Keratinocyte (primary cell): ENCODE results near the gene C3orf49. TPM values are rescaled to one million over a fixed set of nuclear protein-coding genes. Genes with fewer than 3 reads are reported as not detected.

Experiments used
- DNase-seq: peaks from one replicate; pipeline ENCODE4 v3.0.0-alpha.2; 2011; ENCODE audit warnings: low read depth, missing footprints, low spot score
- FAIRE-seq: peaks from 2 replicates; lab custom pipeline; 2011; peaks lifted over from hg19 to GRCh38; lab: Jason Lieb, UNC
- H2AFZ ChIP-seq: 2 replicates; pipeline ENCODE4 v1.6.0; 2012; ENCODE audit warnings: low read length, control low read depth, inconsistent platforms; ENCODE audit not compliant: control insufficient read depth
- H3K27ac ChIP-seq: 2 replicates; pipeline ENCODE4 v1.5.1; 2011; ENCODE audit warnings: low read length; ENCODE audit not compliant: control insufficient read depth, insufficient read depth
- H3K27me3 ChIP-seq: 3 replicates; pipeline ENCODE4 v1.6.0; 2011; ENCODE audit warnings: low read length; ENCODE audit not compliant: control insufficient read depth, insufficient read depth; ENCODE audit errors: extremely low read depth
- H3K36me3 ChIP-seq, 2 experiments: 2 replicates in 1 of 2; 3 replicates in 1 of 2; pipeline ENCODE4 v1.5.1; 2011; ENCODE audit warnings: low read length in 2 of 2, mild to moderate bottlenecking in 1 of 2; ENCODE audit not compliant: control insufficient read depth in 2 of 2, insufficient read depth in 2 of 2; ENCODE audit errors: extremely low read depth in 1 of 2
- H3K4me1 ChIP-seq: 3 replicates; pipeline ENCODE4 v1.5.1; 2011; ENCODE audit warnings: low read length; ENCODE audit not compliant: control insufficient read depth, insufficient read depth; ENCODE audit errors: extremely low read depth
- H3K4me2 ChIP-seq: 3 replicates; pipeline ENCODE4 v1.6.0; 2011; ENCODE audit warnings: low read depth, low read length; ENCODE audit not compliant: control insufficient read depth, insufficient read depth; ENCODE audit errors: extremely low read depth
- H3K4me3 ChIP-seq, 3 experiments: fragments of 200-600 bp in 1 of 3; sonication (generic) in 1 of 3; 2 replicates in 2 of 3; 3 replicates in 1 of 3; pipeline ENCODE4 v1.5.1; 2011 to 2016; ENCODE audit warnings: low read length in 3 of 3, mild to moderate bottlenecking in 3 of 3, control low read depth in 2 of 3, inconsistent platforms in 1 of 3, low read depth in 1 of 3, mixed read lengths in 1 of 3, mixed run types in 1 of 3, moderate library complexity in 1 of 3; ENCODE audit not compliant: control insufficient read depth in 2 of 3, insufficient read depth in 2 of 3; ENCODE audit errors: extremely low read depth in 1 of 3
- H3K79me2 ChIP-seq: 2 replicates; pipeline ENCODE4 v1.6.0; 2012; ENCODE audit warnings: low read length; ENCODE audit not compliant: control insufficient read depth, insufficient read depth
- H3K9ac ChIP-seq: 3 replicates; pipeline ENCODE4 v1.6.0; 2011; ENCODE audit warnings: low read length; ENCODE audit not compliant: control insufficient read depth, insufficient read depth; ENCODE audit errors: extremely low read depth
- H3K9me1 ChIP-seq: 3 replicates; pipeline ENCODE4 v1.6.0; 2011; ENCODE audit warnings: low read length; ENCODE audit not compliant: control insufficient read depth, insufficient read depth; ENCODE audit errors: extremely low read depth
- H3K9me3 ChIP-seq: 2 replicates; pipeline ENCODE4 v1.5.1; 2012; ENCODE audit warnings: low read depth, low read length; ENCODE audit not compliant: control insufficient read depth
- H4K20me1 ChIP-seq: 3 replicates; pipeline ENCODE4 v1.6.0; 2011; ENCODE audit warnings: low read length; ENCODE audit not compliant: control insufficient read depth, insufficient read depth; ENCODE audit errors: extremely low read depth
- CTCF ChIP-seq, 3 experiments: IDR thresholded peaks in 1 of 3; conservative IDR thresholded peaks in 1 of 3; optimal IDR thresholded peaks in 1 of 3; 2 replicates in 2 of 3; 3 replicates in 1 of 3; pipeline versions ENCODE3 to v1.5.1; 2011; ENCODE audit warnings: low read length in 3 of 3, mild to moderate bottlenecking in 3 of 3, moderate library complexity in 2 of 3, control low read depth in 1 of 3, inconsistent platforms in 1 of 3; ENCODE audit not compliant: insufficient read depth in 2 of 3; ENCODE audit errors: extremely low read depth in 1 of 3
- EZH2 ChIP-seq: IDR thresholded peaks from one replicate; pipeline ENCODE4 v1.6.1; 2012; ENCODE audit warnings: inconsistent platforms, mild to moderate bottlenecking, low read length, moderate library complexity
- dilution Hi-C: fragments of 300-500 bp; cut with MboI; formaldehyde crosslinking; loops from one replicate; pipeline ENCODE4 v1.7.0; 2020; ENCODE audit warnings: low sequenced_read_pairs; ENCODE audit not compliant: extremely low pct_ligation_motif_present
- polyA plus RNA-seq, 5 experiments: library from polyadenylated mRNA; depleted of rRNA in 3 of 5; stranded (reverse) in 3 of 5; stranded (forward) in 1 of 5; unstranded in 1 of 5; fragments of >200 nt; gene quantifications; 1 replicate in 1 of 5; 2 replicates in 3 of 5; 3 replicates in 1 of 5; pipeline versions ENCODE4 v1.2.1 to v1.2.3, GENCODE V29; 2011 to 2012; ENCODE audit warnings: missing spikeins in 2 of 5, low read depth in 1 of 5, low replicate concordance in 1 of 5

C3orf49 gene
- polyA plus RNA-seq, 1 donor (not counting 4 experiments of a cell fraction or from before 2014, with no cell fraction given): not detected

DNA sequence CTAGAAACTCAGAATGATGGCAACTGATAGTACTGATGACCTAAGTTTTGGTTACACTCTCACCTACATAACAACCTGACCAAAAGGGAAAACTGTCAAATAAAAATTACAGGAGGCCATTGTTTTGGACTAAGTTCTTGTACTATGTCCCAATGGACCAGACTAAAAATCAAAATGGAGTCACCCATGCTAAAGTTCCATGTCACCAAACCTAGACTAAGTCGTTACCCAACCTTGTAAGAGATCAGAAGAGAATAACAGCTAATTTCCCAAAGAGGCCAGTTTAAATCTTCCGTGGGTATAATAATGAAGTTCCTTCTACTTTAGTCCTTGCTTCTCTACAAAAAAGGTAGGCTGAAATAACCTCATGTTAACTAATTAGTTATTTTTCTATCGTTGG is 32.2 kb downstream of the C3orf49 start:
- DNase-seq (no peak), FAIRE-seq (no peak)
- no peak overlapping the region for H3K4me3 ChIP-seq
- no peak overlapping the region for H3K9ac ChIP-seq
- peaks cover 13% of the 10 kb centered on the region for H3K4me1 ChIP-seq
- H3K9me3 ChIP-seq: no peaks in the 10 kb centered on the region
- H3K27ac ChIP-seq: no peak overlapping the region
- no peaks in the 10 kb centered on the region for H4K20me1 ChIP-seq
- H3K36me3 ChIP-seq: no peaks in the 10 kb centered on the region
- dilution Hi-C loops: no loop called here
- peaks cover 43% of the 10 kb centered on the region for H3K79me2 ChIP-seq
- no peak overlapping the region for H2AFZ ChIP-seq
- H3K9me1 ChIP-seq: no peaks in the 10 kb centered on the region
- no peaks in the 10 kb centered on the region for H3K27me3 ChIP-seq
- no peak overlapping the region for H3K4me2 ChIP-seq
- TF ChIP-seq EZH2 (no peak), CTCF (optimal IDR thresholded peaks at IDR 0.05 in 1 of 3, IDR thresholded peaks at IDR 0.05 in 1 of 3, conservative IDR thresholded peaks at IDR 0.05 in 1 of 3; ENCODE audit: extremely low read depth in 1 of 3, insufficient read depth in 2 of 3, low read length in 3 of 3) (no peak)

GRCh38 chr3:63853106-63853505 is 34.0 kb downstream of the C3orf49 start:
- Histone ChIP-seq H3K4me1 (peaks cover 25% of the 10 kb centered on the region), H3K79me2 (peaks cover 51% of the 10 kb centered on the region), H4K20me1 (no peaks in the 10 kb centered on the region), H3K27ac (no peak overlapping the region), H3K9me3 (no peaks in the 10 kb centered on the region), H3K9me1 (no peaks in the 10 kb centered on the region), H3K27me3 (no peaks in the 10 kb centered on the region), H3K36me3 (no peaks in the 10 kb centered on the region), H3K9ac (no peak overlapping the region), H2AFZ (no peak overlapping the region), H3K4me2 (no peak overlapping the region), H3K4me3 (no peak overlapping the region)
- TF ChIP-seq CTCF (optimal IDR thresholded peaks at IDR 0.05 in 1 of 3, IDR thresholded peaks at IDR 0.05 in 1 of 3, conservative IDR thresholded peaks at IDR 0.05 in 1 of 3; ENCODE audit: extremely low read depth in 1 of 3, insufficient read depth in 2 of 3, low read length in 3 of 3): no peak
- no peak for TF ChIP-seq EZH2
- FAIRE-seq: no peak
- dilution Hi-C loops: no loop called here
- no peak for DNase-seq
